Measurements from ENCODE around the gene TP63. TPM values are rescaled to one million over a fixed set of nuclear protein-coding genes. Genes with fewer than 3 reads are reported as not detected.

TP63 gene
- total RNA-seq, 1 experiment from 2014 or later: 4.9 TPM

DNA sequence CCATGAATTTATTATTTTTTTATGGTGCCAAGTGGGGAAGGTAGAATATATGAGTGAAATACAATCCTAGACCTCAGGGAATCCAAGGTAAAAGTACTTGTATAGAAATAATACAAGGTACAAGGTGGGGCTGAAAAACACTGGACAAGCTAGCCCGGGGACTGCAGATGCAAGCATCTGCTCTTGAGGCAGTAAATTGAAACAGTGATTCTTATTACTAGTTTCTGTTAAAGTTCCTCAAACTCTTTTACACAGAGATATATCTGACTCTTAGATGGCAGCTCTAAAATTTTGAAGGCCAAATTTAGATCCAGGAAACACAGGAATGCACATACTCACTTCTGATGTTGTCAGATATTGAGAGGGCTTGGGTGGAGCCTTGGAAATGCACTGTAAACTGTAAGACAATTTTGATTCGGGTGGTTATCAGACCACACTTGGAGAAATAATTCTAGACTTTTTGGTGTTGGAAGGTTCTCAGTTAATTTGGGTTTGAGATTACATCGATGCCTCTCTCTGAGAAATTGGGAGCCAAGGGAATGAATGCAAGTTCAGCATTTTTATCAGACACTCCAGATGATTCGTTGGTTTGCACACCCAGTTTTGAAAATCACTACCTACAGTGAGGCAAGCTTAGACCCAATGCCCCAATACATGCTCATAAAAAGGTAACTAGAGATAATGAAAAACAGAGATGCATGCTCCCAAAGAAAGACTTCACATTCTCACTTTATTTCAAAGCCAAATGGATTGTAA, 7.3 kb downstream of the TP63 start:
- H3K27me3 ChIP-seq (replicated peaks; ENCODE audit: insufficient read depth, low read depth, low read length, poor library complexity): no peaks in the 10 kb centered on the region
- H3K27ac ChIP-seq (ENCODE audit: low read depth, low read length, poor library complexity, severe bottlenecking): no peak overlapping the region
- no peak for TF ChIP-seq EZH2 (IDR thresholded peaks at IDR 0.05; ENCODE audit: borderline replicate concordance, low read depth, low read length, poor library complexity, severe bottlenecking)
- TF ChIP-seq, protein P1, sequence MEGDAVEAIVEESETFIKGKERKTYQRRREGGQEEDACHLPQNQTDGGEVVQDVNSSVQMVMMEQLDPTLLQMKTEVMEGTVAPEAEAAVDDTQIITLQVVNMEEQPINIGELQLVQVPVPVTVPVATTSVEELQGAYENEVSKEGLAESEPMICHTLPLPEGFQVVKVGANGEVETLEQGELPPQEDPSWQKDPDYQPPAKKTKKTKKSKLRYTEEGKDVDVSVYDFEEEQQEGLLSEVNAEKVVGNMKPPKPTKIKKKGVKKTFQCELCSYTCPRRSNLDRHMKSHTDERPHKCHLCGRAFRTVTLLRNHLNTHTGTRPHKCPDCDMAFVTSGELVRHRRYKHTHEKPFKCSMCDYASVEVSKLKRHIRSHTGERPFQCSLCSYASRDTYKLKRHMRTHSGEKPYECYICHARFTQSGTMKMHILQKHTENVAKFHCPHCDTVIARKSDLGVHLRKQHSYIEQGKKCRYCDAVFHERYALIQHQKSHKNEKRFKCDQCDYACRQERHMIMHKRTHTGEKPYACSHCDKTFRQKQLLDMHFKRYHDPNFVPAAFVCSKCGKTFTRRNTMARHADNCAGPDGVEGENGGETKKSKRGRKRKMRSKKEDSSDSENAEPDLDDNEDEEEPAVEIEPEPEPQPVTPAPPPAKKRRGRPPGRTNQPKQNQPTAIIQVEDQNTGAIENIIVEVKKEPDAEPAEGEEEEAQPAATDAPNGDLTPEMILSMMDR (conservative IDR thresholded peaks at IDR 0.05; ENCODE audit: low read depth, low read length): no peak
- no peaks in the 10 kb centered on the region for H3K36me3 ChIP-seq (ENCODE audit: insufficient read depth, low read length, poor library complexity, severe bottlenecking)
- DNase-seq (ENCODE audit: low spot score): no peak
- no peaks in the 10 kb centered on the region for H3K9me3 ChIP-seq (ENCODE audit: low read depth, low read length, poor library complexity, severe bottlenecking)
- ChIA-PET POLR2A (ENCODE audit: low non-redundant PET) (no interaction called here), CTCF (no interaction called here)
- intact Hi-C loops (cut with micrococcal nuclease; ENCODE audit: unreplicated experiment): no loop called here
- H3K4me3 ChIP-seq (ENCODE audit: low read depth, low read length, poor library complexity, severe bottlenecking): no peak overlapping the region
- BruUV-seq (replicated peaks): no TSS peak
- peaks cover 4% of the 10 kb centered on the region for H3K4me1 ChIP-seq (ENCODE audit: insufficient read depth, low read length, poor library complexity, severe bottlenecking)

DNA sequence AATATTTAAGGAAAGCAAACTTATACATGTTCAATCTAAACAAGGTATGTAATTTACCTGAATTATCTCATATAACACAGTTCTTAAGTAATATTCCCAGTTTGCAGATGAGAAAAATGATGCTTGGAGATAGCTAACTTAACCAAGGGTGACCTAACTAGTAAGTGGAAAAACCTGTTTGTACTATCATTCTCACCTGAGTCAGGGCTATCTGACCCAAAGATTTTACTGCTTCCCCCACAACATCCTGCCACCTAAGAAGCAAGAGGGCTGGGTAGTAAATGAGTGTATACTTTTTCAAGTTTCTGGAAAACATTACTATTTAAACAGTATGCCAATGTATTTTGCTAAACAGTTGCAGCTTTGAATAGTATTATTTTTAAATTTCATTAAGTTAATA, 10.6 kb downstream of the TP63 start:
- Histone ChIP-seq H3K27ac (ENCODE audit: low read depth, low read length, poor library complexity, severe bottlenecking) (no peak overlapping the region), H3K27me3 (replicated peaks; ENCODE audit: insufficient read depth, low read depth, low read length, poor library complexity) (no peaks in the 10 kb centered on the region), H3K4me3 (ENCODE audit: low read depth, low read length, poor library complexity, severe bottlenecking) (no peak overlapping the region), H3K4me1 (ENCODE audit: insufficient read depth, low read length, poor library complexity, severe bottlenecking) (no peaks in the 10 kb centered on the region), H3K9me3 (ENCODE audit: low read depth, low read length, poor library complexity, severe bottlenecking) (no peaks in the 10 kb centered on the region), H3K36me3 (ENCODE audit: insufficient read depth, low read length, poor library complexity, severe bottlenecking) (no peaks in the 10 kb centered on the region)
- no peak for DNase-seq (ENCODE audit: low spot score)
- ChIA-PET CTCF (no interaction called here), POLR2A (ENCODE audit: low non-redundant PET) (no interaction called here)
- TF ChIP-seq, protein P1 (conservative IDR thresholded peaks at IDR 0.05; ENCODE audit: low read depth, low read length): no peak
- no peak for TF ChIP-seq EZH2 (IDR thresholded peaks at IDR 0.05; ENCODE audit: borderline replicate concordance, low read depth, low read length, poor library complexity, severe bottlenecking)
- no TSS peak for BruUV-seq (replicated peaks)
- intact Hi-C loops (cut with micrococcal nuclease; ENCODE audit: unreplicated experiment): loop anchor here (2.0 kb wide), 1 partner anchor 15 kb away; no protein-coding TSS in a partner anchor

DNA sequence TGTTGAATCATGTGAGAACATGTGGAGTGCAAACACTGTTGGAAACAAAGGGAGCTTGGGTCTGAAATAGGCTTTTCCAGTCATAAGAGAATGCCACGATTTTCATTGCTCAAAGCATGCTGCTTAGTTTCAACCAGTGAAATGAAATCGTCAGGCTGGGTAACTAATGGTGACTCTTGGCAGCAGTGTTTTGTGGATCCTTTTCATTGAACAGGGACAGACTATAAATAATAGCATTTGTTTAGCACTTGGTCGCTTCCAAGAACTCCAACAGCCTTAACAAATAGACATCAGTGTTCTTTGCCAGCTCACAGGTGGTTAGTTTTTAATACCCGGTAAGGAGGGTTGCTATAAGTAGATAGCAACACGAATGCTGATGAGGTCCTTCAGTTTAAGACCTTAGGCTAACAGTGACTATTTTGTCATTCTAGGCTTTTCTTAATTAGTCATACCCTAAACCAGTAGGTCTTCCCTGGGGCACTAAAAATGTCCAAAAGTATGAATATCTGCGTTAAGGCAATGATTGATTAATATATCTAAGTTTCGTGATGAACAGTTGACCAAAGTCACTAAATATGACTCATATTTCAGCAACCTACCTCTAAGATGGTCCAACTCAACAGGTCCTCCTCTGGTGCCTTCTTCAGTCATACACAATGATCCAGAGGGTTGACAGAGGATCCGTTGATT, 15.8 kb downstream of the TP63 start:
- CTCF ChIA-PET: no interaction called here
- POLR2A ChIA-PET (ENCODE audit: low non-redundant PET): no interaction called here
- no peak overlapping the region for H3K27ac ChIP-seq (ENCODE audit: low read depth, low read length, poor library complexity, severe bottlenecking)
- no peaks in the 10 kb centered on the region for H3K4me1 ChIP-seq (ENCODE audit: insufficient read depth, low read length, poor library complexity, severe bottlenecking)
- TF ChIP-seq EZH2 (IDR thresholded peaks at IDR 0.05; ENCODE audit: borderline replicate concordance, low read depth, low read length, poor library complexity, severe bottlenecking): no peak
- TF ChIP-seq, protein P1 (conservative IDR thresholded peaks at IDR 0.05; ENCODE audit: low read depth, low read length): no peak
- H3K27me3 ChIP-seq (replicated peaks; ENCODE audit: insufficient read depth, low read depth, low read length, poor library complexity): no peaks in the 10 kb centered on the region
- DNase-seq (ENCODE audit: low spot score): no peak
- no TSS peak for BruUV-seq (replicated peaks)
- H3K4me3 ChIP-seq (ENCODE audit: low read depth, low read length, poor library complexity, severe bottlenecking): no peak overlapping the region
- no peaks in the 10 kb centered on the region for H3K9me3 ChIP-seq (ENCODE audit: low read depth, low read length, poor library complexity, severe bottlenecking)
- H3K36me3 ChIP-seq (ENCODE audit: insufficient read depth, low read length, poor library complexity, severe bottlenecking): no peaks in the 10 kb centered on the region
- intact Hi-C loops (cut with micrococcal nuclease; ENCODE audit: unreplicated experiment): no loop called here
